ENCODE data around the gene CAMK2N2.

- TF ChIP-seq CTCF (conservative IDR thresholded peaks at IDR 0.05) (no peak), EZH2 (IDR thresholded peaks at IDR 0.05; ENCODE audit: low read depth) (no peak)
Observed at GRCh38 chr3:184275381-184275701, 14.0 kb upstream of the CAMK2N2 start.
